ENCODE measurements around the gene TTYH1.

Gene TTYH1

GRCh38 chr19:54430306-54431254 lies 15.3 kb downstream of the TTYH1 start:
- H3K36me3 ChIP-seq (replicated peaks; ENCODE audit: low read depth, low read length) = no peaks in the 10 kb centered on the region
- no peaks in the 10 kb centered on the region for H3K4me1 ChIP-seq (ENCODE audit: low read length)
- H3K4me3 ChIP-seq (ENCODE audit: low read length) = peak overlapping the region; percentile 59
- no peak for TF ChIP-seq EZH2phosphoT487 (IDR thresholded peaks at IDR 0.05; ENCODE audit: low read depth)
- peak; percentile 22 for TF ChIP-seq CTCF (IDR thresholded peaks at IDR 0.05; ENCODE audit: low read depth, low read length)
- H3K9me3 ChIP-seq (ENCODE audit: insufficient read depth, low read length) = no peaks in the 10 kb centered on the region
- 0 out of 2 replicates have a peak, but pooled peaks cover 4% of the 10 kb centered on the region for H4K20me1 ChIP-seq (ENCODE audit: insufficient read depth, low read length)
- H3K27ac ChIP-seq (ENCODE audit: low read length) = no peak overlapping the region
- no peak overlapping the region for H2AFZ ChIP-seq (ENCODE audit: low read depth, low read length)
- H3K27me3 ChIP-seq (ENCODE audit: low read depth, low read length) = peaks cover 16% of the 10 kb centered on the region; the same call in 1 of the 2 replicates
- H3K9ac ChIP-seq (ENCODE audit: low read length) = no peak overlapping the region
- peak overlapping the region; percentile 51 for H3K4me2 ChIP-seq (ENCODE audit: low read length)
- no peaks in the 10 kb centered on the region for H3K79me2 ChIP-seq (ENCODE audit: low read length)

GRCh38 chr19:54431255-54431838 lies 16.1 kb downstream of the TTYH1 start:
- no peaks in the 10 kb centered on the region for H3K36me3 ChIP-seq (replicated peaks; ENCODE audit: low read depth, low read length)
- peaks cover 16% of the 10 kb centered on the region; the same call in 1 of the 2 replicates for H3K27me3 ChIP-seq (ENCODE audit: low read depth, low read length)
- no peak overlapping the region for H3K27ac ChIP-seq (ENCODE audit: low read length)
- H3K9ac ChIP-seq (ENCODE audit: low read length) = no peak overlapping the region
- H2AFZ ChIP-seq (ENCODE audit: low read depth, low read length) = no peak overlapping the region
- H3K9me3 ChIP-seq (ENCODE audit: insufficient read depth, low read length) = no peaks in the 10 kb centered on the region
- peaks cover 7% of the 10 kb centered on the region; the same call in 1 of the 2 replicates for H4K20me1 ChIP-seq (ENCODE audit: insufficient read depth, low read length)
- TF ChIP-seq CTCF (IDR thresholded peaks at IDR 0.05; ENCODE audit: low read depth, low read length) (no peak), EZH2phosphoT487 (IDR thresholded peaks at IDR 0.05; ENCODE audit: low read depth) (no peak)
- H3K4me1 ChIP-seq (ENCODE audit: low read length) = no peaks in the 10 kb centered on the region
- H3K79me2 ChIP-seq (ENCODE audit: low read length) = no peaks in the 10 kb centered on the region
- 0 out of 2 replicates have a peak overlapping the region, but pooled peaks have one; percentile 59 for H3K4me3 ChIP-seq (ENCODE audit: low read length)
- peak overlapping the region; percentile 51 for H3K4me2 ChIP-seq (ENCODE audit: low read length)

GRCh38 chr19:54432144-54432738 lies 17.0 kb downstream of the TTYH1 start:
- H3K4me1 ChIP-seq (ENCODE audit: low read length) = no peaks in the 10 kb centered on the region
- no peak overlapping the region for H3K27ac ChIP-seq (ENCODE audit: low read length)
- no peaks in the 10 kb centered on the region for H3K36me3 ChIP-seq (replicated peaks; ENCODE audit: low read depth, low read length)
- H3K79me2 ChIP-seq (ENCODE audit: low read length) = no peaks in the 10 kb centered on the region
- no peak overlapping the region for H3K9ac ChIP-seq (ENCODE audit: low read length)
- TF ChIP-seq EZH2phosphoT487 (IDR thresholded peaks at IDR 0.05; ENCODE audit: low read depth) (no peak), CTCF (IDR thresholded peaks at IDR 0.05; ENCODE audit: low read depth, low read length) (no peak)
- H3K4me3 ChIP-seq (ENCODE audit: low read length) = no peak overlapping the region
- no peak overlapping the region for H3K4me2 ChIP-seq (ENCODE audit: low read length)
- H3K27me3 ChIP-seq (ENCODE audit: low read depth, low read length) = peaks cover 16% of the 10 kb centered on the region; the same call in 1 of the 2 replicates
- H4K20me1 ChIP-seq (ENCODE audit: insufficient read depth, low read length) = peaks cover 7% of the 10 kb centered on the region; the same call in 1 of the 2 replicates
- H2AFZ ChIP-seq (ENCODE audit: low read depth, low read length) = no peak overlapping the region
- no peaks in the 10 kb centered on the region for H3K9me3 ChIP-seq (ENCODE audit: insufficient read depth, low read length)

- Histone ChIP-seq H2AFZ (ENCODE audit: low read depth, low read length) (no peak overlapping the region), H3K79me2 (ENCODE audit: low read length) (no peaks in the 10 kb centered on the region), H3K4me2 (ENCODE audit: low read length) (no peak overlapping the region), H3K4me1 (ENCODE audit: low read length) (no peaks in the 10 kb centered on the region), H4K20me1 (ENCODE audit: insufficient read depth, low read length) (peaks cover 11% of the 10 kb centered on the region; the same call in 1 of the 2 replicates), H3K9ac (ENCODE audit: low read length) (no peak overlapping the region), H3K9me3 (ENCODE audit: insufficient read depth, low read length) (no peaks in the 10 kb centered on the region), H3K27me3 (ENCODE audit: low read depth, low read length) (peaks cover 16% of the 10 kb centered on the region; the same call in 1 of the 2 replicates), H3K36me3 (replicated peaks; ENCODE audit: low read depth, low read length) (no peaks in the 10 kb centered on the region), H3K27ac (ENCODE audit: low read length) (no peak overlapping the region), H3K4me3 (ENCODE audit: low read length) (no peak overlapping the region)
- TF ChIP-seq EZH2phosphoT487 (IDR thresholded peaks at IDR 0.05; ENCODE audit: low read depth) = no peak
- TF ChIP-seq CTCF (IDR thresholded peaks at IDR 0.05; ENCODE audit: low read depth, low read length) = no peak
These were observed 18.4 kb downstream of the TTYH1 start for GRCh38 chr19:54433697-54434096.
